Peyer's patch (tissue), 4 donors: ENCODE measurements around the gene F8. TPM values are rescaled to one million over a fixed set of nuclear protein-coding genes. Genes with fewer than 3 reads are reported as not detected.

Experiments
- DNase-seq, 3 donors: peaks; one replicate each; pipeline ENCODE4 v3.0.0-alpha.2; 2017 to 2019
- H3K27ac ChIP-seq, 4 donors: fragments of 200-600 bp; sonication (generic); one replicate each; pipeline ENCODE4 v1.5.1; 2016 to 2019
- H3K27me3 ChIP-seq, 2 donors: fragments of 200-600 bp; sonication (generic); one replicate each; pipeline ENCODE4 v1.5.1; 2019
- H3K36me3 ChIP-seq, 3 donors: fragments of 200-600 bp; sonication (generic); one replicate each; pipeline ENCODE4 v1.5.1; 2016 to 2019
- H3K4me1 ChIP-seq, 4 donors: fragments of 200-600 bp; sonication (generic); one replicate each; pipeline ENCODE4 v1.5.1; 2016 to 2019
- H3K4me3 ChIP-seq, 4 donors: fragments of 200-600 bp; sonication (generic); 1 replicate in 3 of 4; 2 replicates in 1 of 4; pipeline ENCODE4 v1.5.1; 2016 to 2019; ENCODE audit warnings: mild to moderate bottlenecking in 1 of 4
- H3K9me3 ChIP-seq, 4 donors: fragments of 200-600 bp; sonication (generic); one replicate each; pipeline ENCODE4 v1.5.1; 2016 to 2019; ENCODE audit warnings: mild to moderate bottlenecking in 1 of 4
- CTCF ChIP-seq, 6 experiments: fragments of 450-650 bp in 4 of 6; fragments of 200-600 bp in 2 of 6; sonication (generic) in 1 of 6; IDR thresholded peaks; one replicate each; pipeline ENCODE4 v1.5.1; 2017 to 2019; ENCODE audit warnings: antibody characterized with exemption in 6 of 6, mild to moderate bottlenecking in 3 of 6, moderate library complexity in 1 of 6
- POLR2A ChIP-seq, 2 donors: fragments of 450-650 bp; IDR thresholded peaks; one replicate each; pipeline ENCODE4 v1.5.1; 2017; ENCODE audit warnings: antibody characterized with exemption in 2 of 2, mild to moderate bottlenecking in 2 of 2, moderate library complexity in 2 of 2
- total RNA-seq, 4 donors: library from RNA; depleted of rRNA; stranded (reverse); fragments of >200 nt; gene quantifications; one replicate each; pipeline ENCODE4 v1.1.0, GENCODE V29; 2016

F8 gene
- total RNA-seq, 4 donors from 2014 or later: 1.5 to 19.8 (median 4.6) TPM

- Histone ChIP-seq H3K27me3 (no peaks in the 10 kb centered on the region), H3K9me3 (no peaks in the 10 kb centered on the region), H3K27ac (peak overlapping the region; percentile 51 to 88 (median 76)), H3K4me3 (peak overlapping the region; percentile 55 to 74 (median 65)), H3K4me1 (peaks cover 0 to 1% (median 0%) of the 10 kb centered on the region in 4 donors), H3K36me3 (no peaks in the 10 kb centered on the region)
- no peak for DNase-seq
- no peak for TF ChIP-seq POLR2A (IDR thresholded peaks at IDR 0.05)
- no peak for TF ChIP-seq CTCF (IDR thresholded peaks at IDR 0.05)
Observed at GRCh38 chrX:154805696-154806091, 216.8 kb downstream of the F8 start.

GRCh38 chrX:154804957-154805695 lies 217.4 kb downstream of the F8 start, which contains the start of gene MPP1:
TSS of gene MPP1 (minus strand) at chrX:154805485. CDS start at chrX:154805373, 112 bp downstream.
- TF ChIP-seq POLR2A (IDR thresholded peaks at IDR 0.05): peak; percentile 46 to 70
- no peak for TF ChIP-seq CTCF (IDR thresholded peaks at IDR 0.05)
- Histone ChIP-seq H3K9me3 (no peaks in the 10 kb centered on the region), H3K4me1 (peaks cover 0 to 7% (median 0%) of the 10 kb centered on the region in 4 donors), H3K27me3 (no peaks in the 10 kb centered on the region), H3K4me3 (peak within 1 kb of the TSS; percentile 55 to 74 (median 65)), H3K27ac (peak within 1 kb of the TSS; percentile 60 to 88 (median 76)), H3K36me3 (no peaks in the 10 kb centered on the region)
- DNase-seq: peak; percentile 62 to 89 (median 87)

GRCh38 chrX:154804261-154804956 lies 218.1 kb downstream of the F8 start:
- Histone ChIP-seq H3K4me1 (peaks cover 0 to 14% (median 0%) of the 10 kb centered on the region in 4 donors), H3K4me3 (peak overlapping the region; percentile 55 to 74 (median 65)), H3K9me3 (no peaks in the 10 kb centered on the region), H3K36me3 (no peaks in the 10 kb centered on the region), H3K27ac (peak overlapping the region; percentile 60 to 88 (median 76)), H3K27me3 (no peaks in the 10 kb centered on the region)
- no peak for TF ChIP-seq POLR2A (IDR thresholded peaks at IDR 0.05)
- no peak for TF ChIP-seq CTCF (IDR thresholded peaks at IDR 0.05)
- DNase-seq: no peak

- Histone ChIP-seq H3K27me3 (no peaks in the 10 kb centered on the region), H3K36me3 (no peaks in the 10 kb centered on the region), H3K4me1 (peaks cover 0 to 16% (median 0%) of the 10 kb centered on the region in 4 donors), H3K27ac (peak overlapping the region in 1 of 4 donors; percentile 5), H3K9me3 (no peaks in the 10 kb centered on the region), H3K4me3 (no peak overlapping the region)
- TF ChIP-seq POLR2A (IDR thresholded peaks at IDR 0.05) (no peak), CTCF (IDR thresholded peaks at IDR 0.05) (no peak)
- DNase-seq: no peak
Observed at GRCh38 chrX:154802947-154803346, 219.6 kb downstream of the F8 start.

GRCh38 chrX:154800478-154801210 lies 221.9 kb downstream of the F8 start:
- no peaks in the 10 kb centered on the region for H3K36me3 ChIP-seq
- H3K4me1 ChIP-seq: peaks cover 0 to 16% (median 0%) of the 10 kb centered on the region in 4 donors
- no peak overlapping the region for H3K4me3 ChIP-seq
- no peak for DNase-seq
- peak overlapping the region in 3 of 4 donors; percentile 40 to 72 (median 66) for H3K27ac ChIP-seq
- H3K27me3 ChIP-seq: no peaks in the 10 kb centered on the region
- peak in 1 of 2 donors; percentile 14 for TF ChIP-seq POLR2A (IDR thresholded peaks at IDR 0.05)
- peak in 1 of 6 experiments; percentile 12 for TF ChIP-seq CTCF (IDR thresholded peaks at IDR 0.05)
- H3K9me3 ChIP-seq: no peaks in the 10 kb centered on the region
